ENCODE data around the gene MYADM. TPM values are rescaled to one million over a fixed set of nuclear protein-coding genes. Genes with fewer than 3 reads are reported as not detected.

MYADM gene
- total and polyA plus RNA-seq, 4 donors, result 2.6 to 28.0 (median 6.6) TPM

DNA sequence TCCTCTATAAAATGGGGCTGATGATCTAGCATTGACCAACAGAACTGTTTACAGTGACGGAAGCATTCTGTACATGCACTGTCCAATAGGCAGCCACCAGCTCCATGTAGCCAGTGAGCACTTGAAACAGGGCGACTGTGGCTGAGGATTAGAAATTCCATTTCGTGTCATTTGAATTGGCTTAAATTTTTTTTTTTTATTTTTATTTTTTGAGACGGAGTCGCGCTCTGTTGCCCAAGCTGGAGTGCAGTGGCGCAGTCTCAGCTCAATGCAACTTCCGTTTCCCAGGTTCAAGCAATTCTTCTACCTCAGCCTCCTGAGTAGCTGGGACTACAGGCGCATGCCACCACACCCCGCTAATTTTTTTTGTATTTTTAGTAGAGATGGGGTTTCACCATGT lies 17.4 kb downstream of the MYADM start:
- no peak for TF ChIP-seq GABPA (IDR thresholded peaks at IDR 0.05 in 1 of 2, conservative IDR thresholded peaks at IDR 0.05 in 1 of 2)
- TF ChIP-seq ZBTB33 (IDR thresholded peaks at IDR 0.05), result no peak
- no peak for TF ChIP-seq JUND (IDR thresholded peaks at IDR 0.05)
- no peak for TF ChIP-seq RXRA (IDR thresholded peaks at IDR 0.05)
- no peak for TF ChIP-seq TAF1 (conservative IDR thresholded peaks at IDR 0.05)
- TF ChIP-seq RAD21 (IDR thresholded peaks at IDR 0.05), result no peak
- no peak for TF ChIP-seq CTCF (IDR thresholded peaks at IDR 0.05; ENCODE audit: low read depth, low read length, missing input control)
- TF ChIP-seq ATF3 (IDR thresholded peaks at IDR 0.05), result no peak
- TF ChIP-seq YY1 (IDR thresholded peaks at IDR 0.05), result no peak
- TF ChIP-seq HNF4A (conservative IDR thresholded peaks at IDR 0.05), result no peak
- peaks cover 2 to 13% (median 8%) of the 10 kb centered on the region in 4 donors for H3K27me3 ChIP-seq (ENCODE audit: control insufficient read depth in 4 of 4, insufficient read depth in 4 of 4, low read length in 3 of 4)
- peaks cover 0 to 1% (median 0%) of the 10 kb centered on the region in 4 donors for H3K9me3 ChIP-seq (ENCODE audit: control insufficient read depth in 4 of 4, low read length in 3 of 4)
- no peak overlapping the region for H3K27ac ChIP-seq (ENCODE audit: low read depth in 1 of 2, low read length in 2 of 2)
- no peak overlapping the region for H3K4me3 ChIP-seq (ENCODE audit: low read depth in 1 of 3, low read length in 3 of 3)
- H3K4me1 ChIP-seq (ENCODE audit: control insufficient read depth in 4 of 4, insufficient read depth in 4 of 4, low read length in 3 of 4), result peaks cover 0 to 10% (median 1%) of the 10 kb centered on the region in 4 donors
- no peak overlapping the region for H3K9ac ChIP-seq (ENCODE audit: low read depth in 1 of 2, low read length in 2 of 2)
- 88% methylated on average over 10 of the region's 10 CpGs for WGBS
- DNase-seq (ENCODE audit: low spot score), result no peak
- H3K36me3 ChIP-seq (ENCODE audit: control insufficient read depth in 4 of 4, insufficient read depth in 3 of 4, low read depth in 1 of 4, low read length in 3 of 4), result no peaks in the 10 kb centered on the region

DNA sequence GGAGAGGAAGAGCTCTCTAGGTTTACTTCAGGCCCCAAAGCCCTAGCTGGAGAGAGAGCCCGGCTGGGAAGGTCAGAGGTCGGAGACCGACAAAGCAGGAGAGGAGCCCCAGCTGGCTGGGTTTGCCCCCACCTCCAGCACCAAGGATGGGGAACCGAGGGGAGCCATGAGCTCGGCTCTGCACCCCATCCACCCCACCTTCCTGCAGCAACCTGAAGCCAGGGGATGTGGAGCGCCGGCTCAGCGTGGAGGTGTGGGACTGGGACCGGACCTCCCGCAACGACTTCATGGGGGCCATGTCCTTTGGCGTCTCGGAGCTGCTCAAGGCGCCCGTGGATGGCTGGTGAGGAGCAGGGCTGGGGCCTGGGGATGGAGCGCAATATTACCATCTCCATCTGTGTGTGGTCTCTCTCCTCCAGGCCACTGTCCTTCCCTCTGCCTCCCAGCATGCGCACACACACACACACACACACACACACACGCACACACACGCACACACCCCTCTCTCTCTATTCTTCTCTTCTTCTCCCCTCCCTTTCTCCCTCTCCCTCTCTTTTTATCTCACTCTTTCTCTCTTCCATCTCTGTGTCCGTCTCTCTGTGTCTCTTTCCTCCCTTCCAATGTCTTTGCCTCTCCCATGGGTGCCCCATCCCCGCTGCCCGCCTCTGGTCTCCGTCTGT lies 24.8 kb downstream of the MYADM start:
- H3K27me3 ChIP-seq (ENCODE audit: control insufficient read depth in 4 of 4, insufficient read depth in 4 of 4, low read length in 3 of 4), result peaks cover 0 to 3% (median 1%) of the 10 kb centered on the region in 4 donors

More for the DNA sequence above, 24.8 kb downstream of the MYADM start:
- DNase-seq (ENCODE audit: low spot score), result no peak
- no peak overlapping the region for H3K4me3 ChIP-seq (ENCODE audit: low read depth in 1 of 3, low read length in 3 of 3)
- no peak for TF ChIP-seq SP1 (IDR thresholded peaks at IDR 0.05)
- TF ChIP-seq CTCF (IDR thresholded peaks at IDR 0.05; ENCODE audit: low read depth, low read length, missing input control), result no peak
- no peak for TF ChIP-seq YY1 (IDR thresholded peaks at IDR 0.05)
- H3K36me3 ChIP-seq (ENCODE audit: control insufficient read depth in 4 of 4, insufficient read depth in 3 of 4, low read depth in 1 of 4, low read length in 3 of 4), result no peaks in the 10 kb centered on the region
- no peak overlapping the region for H3K9ac ChIP-seq (ENCODE audit: low read depth in 1 of 2, low read length in 2 of 2)
- no peaks in the 10 kb centered on the region for H3K4me1 ChIP-seq (ENCODE audit: control insufficient read depth in 4 of 4, insufficient read depth in 4 of 4, low read length in 3 of 4)
- H3K27ac ChIP-seq (ENCODE audit: low read depth in 1 of 2, low read length in 2 of 2), result no peak overlapping the region
- peaks cover 0 to 1% (median 0%) of the 10 kb centered on the region in 4 donors for H3K9me3 ChIP-seq (ENCODE audit: control insufficient read depth in 4 of 4, low read length in 3 of 4)
- WGBS, result 73% methylated on average over 23 of the region's 23 CpGs
